Esophagus squamous epithelium (tissue), 5 donors: ENCODE data around the gene BNC2. TPM values are rescaled to one million over a fixed set of nuclear protein-coding genes. Genes with fewer than 3 reads are reported as not detected.

Experiments
- DNase-seq: peaks from one replicate; lab custom pipeline; 2025; lab: John Stamatoyannopoulos, UW
- H3K27ac ChIP-seq, 4 donors: fragments of 200-600 bp; sonication (generic); one replicate each; pipeline ENCODE4 v1.5.1; 2016 to 2019; ENCODE audit warnings: mild to moderate bottlenecking in 1 of 4
- H3K27me3 ChIP-seq, 4 donors: fragments of 200-600 bp; sonication (generic); 1 replicate in 3 of 4; 2 replicates in 1 of 4; pipeline versions ENCODE4 v1.5.1 to v1.6.0; 2017 to 2021; ENCODE audit warnings: antibody characterized with exemption in 1 of 4
- H3K36me3 ChIP-seq, 3 donors: fragments of 200-600 bp; sonication (generic); one replicate each; pipeline ENCODE4 v1.5.1; 2016 to 2019
- H3K4me1 ChIP-seq, 3 donors: fragments of 200-600 bp; sonication (generic); one replicate each; pipeline ENCODE4 v1.5.1; 2017 to 2019
- H3K4me3 ChIP-seq, 4 donors: fragments of 200-600 bp; sonication (generic); 1 replicate in 3 of 4; 2 replicates in 1 of 4; pipeline ENCODE4 v1.5.1; 2016 to 2019; ENCODE audit warnings: mild to moderate bottlenecking in 2 of 4, moderate library complexity in 1 of 4
- H3K9me3 ChIP-seq, 3 donors: fragments of 200-600 bp; sonication (generic); one replicate each; pipeline ENCODE4 v1.5.1; 2016 to 2019
- POLR2A ChIP-seq, 4 donors: fragments of 450-650 bp; IDR thresholded peaks; one replicate each; pipeline ENCODE4 v1.6.1; 2017; ENCODE audit warnings: antibody characterized with exemption in 4 of 4, mild to moderate bottlenecking in 4 of 4, moderate library complexity in 3 of 4
- WGBS, 2 donors: methylation state at CpG; one replicate each; pipeline ENCODE4 v1.1.5; 2018; 5-methylcytosine and 5-hydroxymethylcytosine counted together
- intact Hi-C: fragments of 100-400 bp; cut with DNase I; formaldehyde crosslinking; loops from one replicate; pipeline ENCODE4 v1.15.0; 2022
- total RNA-seq, 4 donors: library from RNA; depleted of rRNA; stranded (reverse); fragments of >200 nt; gene quantifications; one replicate each; pipeline ENCODE4 v1.1.0, GENCODE V29; 2016
- TF ChIP-seq, protein P1 (sequence below), 6 experiments: fragments of 450-650 bp in 4 of 6; fragments of 200-600 bp in 2 of 6; sonication (generic) in 2 of 6; IDR thresholded peaks; one replicate each; pipeline ENCODE4 v1.5.1; 2016 to 2019; ENCODE audit warnings: antibody characterized with exemption in 6 of 6, mild to moderate bottlenecking in 4 of 6, moderate library complexity in 4 of 6
- donor health status: DM: yes; HTN: yes; CAD: no.

The BNC2 gene
- total RNA-seq, 4 donors from 2014 or later = 3.6 to 41.8 (median 8.5) TPM

DNA sequence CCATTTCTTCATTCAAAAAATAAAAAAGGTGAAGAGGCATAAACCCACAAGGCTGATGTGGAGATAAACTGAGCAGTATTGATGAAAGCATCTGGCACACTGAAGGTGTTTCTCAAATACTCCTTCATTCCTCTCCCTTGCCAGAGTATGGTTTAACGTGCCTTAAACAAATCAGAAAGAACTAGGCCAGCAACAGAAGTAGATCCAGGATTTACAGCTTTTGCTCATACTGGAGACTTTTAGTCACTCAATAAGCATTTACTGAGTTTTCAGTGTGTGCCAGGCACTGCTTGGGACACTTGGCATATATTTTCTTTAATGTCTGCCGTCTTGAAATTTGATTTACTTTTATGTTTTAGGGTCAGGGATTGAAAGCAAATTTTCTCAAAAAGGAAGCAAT lies 53.0 kb downstream of the BNC2 start:
- Histone ChIP-seq H3K27me3 (no peaks in the 10 kb centered on the region), H3K4me1 (peaks cover 0 to 27% (median 0%) of the 10 kb centered on the region in 3 donors), H3K36me3 (no peaks in the 10 kb centered on the region), H3K27ac (no peak overlapping the region), H3K4me3 (no peak overlapping the region), H3K9me3 (no peaks in the 10 kb centered on the region)
- TF ChIP-seq, protein P1, sequence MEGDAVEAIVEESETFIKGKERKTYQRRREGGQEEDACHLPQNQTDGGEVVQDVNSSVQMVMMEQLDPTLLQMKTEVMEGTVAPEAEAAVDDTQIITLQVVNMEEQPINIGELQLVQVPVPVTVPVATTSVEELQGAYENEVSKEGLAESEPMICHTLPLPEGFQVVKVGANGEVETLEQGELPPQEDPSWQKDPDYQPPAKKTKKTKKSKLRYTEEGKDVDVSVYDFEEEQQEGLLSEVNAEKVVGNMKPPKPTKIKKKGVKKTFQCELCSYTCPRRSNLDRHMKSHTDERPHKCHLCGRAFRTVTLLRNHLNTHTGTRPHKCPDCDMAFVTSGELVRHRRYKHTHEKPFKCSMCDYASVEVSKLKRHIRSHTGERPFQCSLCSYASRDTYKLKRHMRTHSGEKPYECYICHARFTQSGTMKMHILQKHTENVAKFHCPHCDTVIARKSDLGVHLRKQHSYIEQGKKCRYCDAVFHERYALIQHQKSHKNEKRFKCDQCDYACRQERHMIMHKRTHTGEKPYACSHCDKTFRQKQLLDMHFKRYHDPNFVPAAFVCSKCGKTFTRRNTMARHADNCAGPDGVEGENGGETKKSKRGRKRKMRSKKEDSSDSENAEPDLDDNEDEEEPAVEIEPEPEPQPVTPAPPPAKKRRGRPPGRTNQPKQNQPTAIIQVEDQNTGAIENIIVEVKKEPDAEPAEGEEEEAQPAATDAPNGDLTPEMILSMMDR (IDR thresholded peaks at IDR 0.05) = no peak
- no peak for TF ChIP-seq POLR2A (IDR thresholded peaks at IDR 0.05)
- 56 to 77% methylated on average over 2 of the region's 2 CpGs for WGBS, 2 donors
- no peak for DNase-seq
- intact Hi-C loops = no loop called here

DNA sequence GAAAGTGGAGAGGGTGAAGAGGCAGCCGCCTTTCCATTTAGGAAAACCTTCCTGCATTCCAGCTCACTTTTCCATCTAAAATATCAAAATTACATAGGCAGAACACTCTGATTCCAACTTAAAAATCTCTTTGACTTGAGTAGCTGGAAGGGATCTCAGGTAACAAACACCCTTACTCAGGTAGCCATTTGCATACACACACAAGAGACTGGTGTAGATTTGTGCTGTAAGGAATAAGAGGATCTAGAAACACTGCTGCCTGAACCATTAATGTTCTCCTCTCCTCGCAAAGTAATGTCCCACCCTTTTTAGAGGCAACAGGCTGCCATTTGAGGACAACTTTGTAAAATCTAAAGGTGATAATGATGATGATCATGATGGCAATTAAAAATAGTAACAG lies 53.5 kb downstream of the BNC2 start:
- no peaks in the 10 kb centered on the region for H3K9me3 ChIP-seq
- WGBS, 2 donors = 82 to 88% methylated on average over 2 of the region's 2 CpGs
- intact Hi-C loops = no loop called here

DNA sequence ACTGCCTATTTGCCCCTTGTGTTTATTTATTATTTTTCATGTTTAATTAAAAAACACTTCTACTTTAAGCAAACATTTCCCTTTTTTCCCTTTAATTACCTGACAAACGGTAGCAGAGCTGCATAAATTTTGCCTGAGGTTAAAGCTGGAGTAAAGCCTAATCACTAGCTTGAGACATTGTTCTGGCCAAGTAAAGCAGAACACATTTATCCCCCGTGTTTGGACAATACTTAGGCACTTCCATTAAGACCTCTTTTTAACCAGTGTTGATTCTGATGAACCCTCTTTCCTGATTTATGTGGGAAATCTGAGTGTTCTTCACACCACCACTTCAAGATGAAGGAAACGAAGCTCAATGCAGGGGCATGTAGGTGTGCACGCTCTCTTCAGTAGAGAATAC lies 54.5 kb downstream of the BNC2 start:
- Histone ChIP-seq H3K27me3 (no peaks in the 10 kb centered on the region), H3K36me3 (no peaks in the 10 kb centered on the region), H3K4me3 (no peak overlapping the region), H3K9me3 (no peaks in the 10 kb centered on the region), H3K27ac (no peak overlapping the region), H3K4me1 (peaks cover 0 to 22% (median 0%) of the 10 kb centered on the region in 3 donors)
- TF ChIP-seq, protein P1 (IDR thresholded peaks at IDR 0.05) = no peak
- no peak for TF ChIP-seq POLR2A (IDR thresholded peaks at IDR 0.05)
- 30 to 37% methylated on average over 4 of the region's 4 CpGs for WGBS, 2 donors
- no peak for DNase-seq
- intact Hi-C loops = no loop called here

More for the DNA sequence above, 53.5 kb downstream of the BNC2 start:
- H3K36me3 ChIP-seq = no peaks in the 10 kb centered on the region
- no peak for DNase-seq
- H3K27me3 ChIP-seq = no peaks in the 10 kb centered on the region
- no peak overlapping the region for H3K4me3 ChIP-seq
- H3K27ac ChIP-seq = no peak overlapping the region
- H3K4me1 ChIP-seq = peaks cover 0 to 22% (median 0%) of the 10 kb centered on the region in 3 donors
- TF ChIP-seq POLR2A (IDR thresholded peaks at IDR 0.05) = no peak
- TF ChIP-seq, protein P1 (IDR thresholded peaks at IDR 0.05) = no peak

DNA sequence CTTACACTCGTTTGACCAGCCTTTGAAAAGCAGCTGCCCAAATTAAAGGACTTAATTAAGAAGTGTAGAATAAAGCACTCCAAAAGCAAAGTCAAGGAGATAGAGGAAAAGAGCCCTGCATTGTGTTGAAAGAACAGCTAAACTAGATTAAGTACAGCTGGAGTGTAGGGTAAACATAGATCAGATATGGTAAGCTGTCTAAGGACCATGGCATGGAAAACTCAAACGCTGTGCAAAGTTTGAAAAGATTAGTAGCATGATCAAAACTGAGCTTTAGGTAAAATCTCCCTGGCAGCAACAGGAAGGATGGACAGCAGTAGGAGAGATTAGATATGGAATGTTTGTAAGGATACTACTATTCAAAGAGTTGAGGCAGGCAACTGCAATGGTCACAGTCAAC lies 55.4 kb downstream of the BNC2 start:
- 58 to 83% methylated on average over 2 of the region's 2 CpGs for WGBS, 2 donors
- H3K27me3 ChIP-seq = no peaks in the 10 kb centered on the region
- intact Hi-C loops = no loop called here
- H3K36me3 ChIP-seq = no peaks in the 10 kb centered on the region
- no peak overlapping the region for H3K4me3 ChIP-seq
- no peak for TF ChIP-seq POLR2A (IDR thresholded peaks at IDR 0.05)
- TF ChIP-seq, protein P1 (IDR thresholded peaks at IDR 0.05) = no peak
- H3K4me1 ChIP-seq = peaks cover 0 to 28% (median 0%) of the 10 kb centered on the region in 3 donors
- H3K9me3 ChIP-seq = no peaks in the 10 kb centered on the region
- no peak overlapping the region for H3K27ac ChIP-seq
- no peak for DNase-seq

DNA sequence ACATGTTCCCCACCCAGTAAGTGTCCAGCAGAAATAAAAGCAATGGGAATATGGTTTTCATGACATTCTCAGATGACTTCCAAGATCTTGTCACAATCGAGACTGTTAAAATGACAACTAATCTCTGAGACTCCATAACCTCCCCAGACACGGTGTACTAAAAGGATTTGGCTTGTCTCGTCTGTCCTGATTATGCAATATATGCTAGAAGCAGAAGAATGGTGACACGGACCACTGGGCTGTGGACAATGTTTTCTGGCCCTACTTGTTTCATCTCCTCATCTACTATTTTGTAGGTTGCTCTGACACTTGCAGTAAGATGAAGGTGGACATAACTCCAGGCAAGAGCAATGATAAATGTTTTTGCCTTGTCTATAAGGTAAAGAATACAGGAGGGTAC lies 56.6 kb downstream of the BNC2 start:
- TF ChIP-seq, protein P1 (IDR thresholded peaks at IDR 0.05) = no peak
- TF ChIP-seq POLR2A (IDR thresholded peaks at IDR 0.05) = no peak
- H3K4me3 ChIP-seq = no peak overlapping the region
- no peaks in the 10 kb centered on the region for H3K36me3 ChIP-seq
- no peaks in the 10 kb centered on the region for H3K27me3 ChIP-seq
- intact Hi-C loops = no loop called here
- H3K9me3 ChIP-seq = no peaks in the 10 kb centered on the region
- DNase-seq = no peak
- H3K4me1 ChIP-seq = peaks cover 0 to 31% (median 0%) of the 10 kb centered on the region in 3 donors
- WGBS, 2 donors = 49 to 63% methylated on average over 4 of the region's 4 CpGs
- H3K27ac ChIP-seq = no peak overlapping the region
